Duodenal mucosa (tissue), 2 donors: ENCODE measurements around the gene MLF2.
A peak's percentile ranks its signal among the peaks of the same experiment; 100 is the strongest.

Experiments
- H3K27ac ChIP-seq: one replicate; pipeline ENCODE4 v1.7.0; 2013; ENCODE audit warnings: low read depth, low read length
- H3K27me3 ChIP-seq, 2 donors: one replicate each; pipeline ENCODE4 v1.7.0; 2013; ENCODE audit warnings: low read length in 2 of 2, control low read depth in 1 of 2; ENCODE audit not compliant: insufficient read depth in 2 of 2, control insufficient read depth in 1 of 2
- H3K36me3 ChIP-seq, 2 donors: one replicate each; pipeline ENCODE4 v1.7.0; 2013; ENCODE audit warnings: low read length in 2 of 2, control low read depth in 1 of 2; ENCODE audit not compliant: insufficient read depth in 2 of 2, control insufficient read depth in 1 of 2
- H3K4me1 ChIP-seq, 2 donors: one replicate each; pipeline ENCODE4 v1.7.0; 2013; ENCODE audit warnings: low read length in 2 of 2, control low read depth in 1 of 2; ENCODE audit not compliant: insufficient read depth in 2 of 2, control insufficient read depth in 1 of 2
- H3K4me3 ChIP-seq, 2 donors: one replicate each; pipeline ENCODE4 v1.7.0; 2013; ENCODE audit warnings: low read length in 2 of 2, low read depth in 1 of 2
- H3K9ac ChIP-seq, 2 donors: one replicate each; pipeline ENCODE4 v1.7.0; 2013; ENCODE audit warnings: low read length in 2 of 2, low read depth in 1 of 2
- H3K9me3 ChIP-seq, 2 donors: one replicate each; pipeline ENCODE4 v1.7.0; 2013; ENCODE audit warnings: low read length in 2 of 2, control low read depth in 1 of 2; ENCODE audit not compliant: control insufficient read depth in 1 of 2

Gene MLF2

GRCh38 chr12:6771091-6771495 is 18.2 kb upstream of the MLF2 start:
- Histone ChIP-seq H3K9me3 (no peaks in the 10 kb centered on the region), H3K4me3 (peak overlapping the region in 1 of 2 donors; percentile 3), H3K27ac (no peak overlapping the region), H3K4me1 (peaks cover 28% of the 10 kb centered on the region in 2 donors), H3K9ac (no peak overlapping the region), H3K27me3 (peaks cover 9 to 16% of the 10 kb centered on the region in 2 donors), H3K36me3 (peaks cover 0 to 6% of the 10 kb centered on the region in 2 donors)

GRCh38 chr12:6770600-6770999 is 17.7 kb upstream of the MLF2 start:
- peaks cover 31 to 32% of the 10 kb centered on the region in 2 donors for H3K4me1 ChIP-seq
- peaks cover 0 to 6% of the 10 kb centered on the region in 2 donors for H3K36me3 ChIP-seq
- H3K9ac ChIP-seq = no peak overlapping the region
- H3K27me3 ChIP-seq = peaks cover 9 to 16% of the 10 kb centered on the region in 2 donors
- H3K9me3 ChIP-seq = no peaks in the 10 kb centered on the region
- no peak overlapping the region for H3K4me3 ChIP-seq
- H3K27ac ChIP-seq = no peak overlapping the region

GRCh38 chr12:6770094-6770493 is 17.2 kb upstream of the MLF2 start:
- no peak overlapping the region for H3K27ac ChIP-seq
- no peaks in the 10 kb centered on the region for H3K9me3 ChIP-seq
- no peak overlapping the region for H3K9ac ChIP-seq
- H3K4me1 ChIP-seq = peaks cover 36 to 37% of the 10 kb centered on the region in 2 donors
- peaks cover 9 to 16% of the 10 kb centered on the region in 2 donors for H3K27me3 ChIP-seq
- H3K36me3 ChIP-seq = peaks cover 0 to 6% of the 10 kb centered on the region in 2 donors
- H3K4me3 ChIP-seq = no peak overlapping the region

- Histone ChIP-seq H3K4me1 (peaks cover 39 to 41% of the 10 kb centered on the region in 2 donors), H3K9me3 (no peaks in the 10 kb centered on the region), H3K36me3 (peaks cover 0 to 6% of the 10 kb centered on the region in 2 donors), H3K27me3 (peaks cover 9 to 12% of the 10 kb centered on the region in 2 donors), H3K4me3 (no peak overlapping the region), H3K27ac (no peak overlapping the region), H3K9ac (no peak overlapping the region)
Observed at GRCh38 chr12:6769666-6770065, 16.7 kb upstream of the MLF2 start.

GRCh38 chr12:6768990-6769389 is 16.0 kb upstream of the MLF2 start:
- H3K36me3 ChIP-seq = peaks cover 0 to 6% of the 10 kb centered on the region in 2 donors
- peak overlapping the region in 1 of 2 donors; percentile 10 for H3K9ac ChIP-seq
- peaks cover 6 to 7% of the 10 kb centered on the region in 2 donors for H3K27me3 ChIP-seq
- H3K27ac ChIP-seq = no peak overlapping the region
- H3K4me1 ChIP-seq = peaks cover 42 to 45% of the 10 kb centered on the region in 2 donors
- H3K9me3 ChIP-seq = no peaks in the 10 kb centered on the region
- H3K4me3 ChIP-seq = peak overlapping the region in 1 of 2 donors; percentile 76

GRCh38 chr12:6768437-6768914 is 15.5 kb upstream of the MLF2 start:
- H3K9me3 ChIP-seq = no peaks in the 10 kb centered on the region
- H3K9ac ChIP-seq = peak overlapping the region in 1 of 2 donors; percentile 10
- peaks cover 4 to 6% of the 10 kb centered on the region in 2 donors for H3K27me3 ChIP-seq
- peak overlapping the region; percentile 68 to 76 for H3K4me3 ChIP-seq
- H3K36me3 ChIP-seq = peaks cover 0 to 6% of the 10 kb centered on the region in 2 donors
- H3K4me1 ChIP-seq = peaks cover 45 to 46% of the 10 kb centered on the region in 2 donors
- H3K27ac ChIP-seq = no peak overlapping the region

GRCh38 chr12:6767353-6768319 is 14.7 kb upstream of the MLF2 start:
- H3K9me3 ChIP-seq = no peaks in the 10 kb centered on the region
- H3K4me1 ChIP-seq = peaks cover 43 to 45% of the 10 kb centered on the region in 2 donors
- no peaks in the 10 kb centered on the region for H3K27me3 ChIP-seq
- peak overlapping the region; percentile 57 to 61 for H3K9ac ChIP-seq
- H3K4me3 ChIP-seq = peak overlapping the region; percentile 68 to 76
- peaks cover 0 to 6% of the 10 kb centered on the region in 2 donors for H3K36me3 ChIP-seq
- H3K27ac ChIP-seq = peak overlapping the region; percentile 74

GRCh38 chr12:6766651-6767349 is 13.9 kb upstream of the MLF2 start:
- peak overlapping the region; percentile 68 to 76 for H3K4me3 ChIP-seq
- H3K9me3 ChIP-seq = no peaks in the 10 kb centered on the region
- H3K36me3 ChIP-seq = peaks cover 0 to 3% of the 10 kb centered on the region in 2 donors
- H3K27ac ChIP-seq = peak overlapping the region; percentile 74
- peaks cover 37 to 42% of the 10 kb centered on the region in 2 donors for H3K4me1 ChIP-seq
- H3K9ac ChIP-seq = peak overlapping the region; percentile 45 to 57
- H3K27me3 ChIP-seq = no peaks in the 10 kb centered on the region

GRCh38 chr12:6765634-6766581 is 13.0 kb upstream of the MLF2 start, which contains the start of gene PTMS:
Gene PTMS, plus strand, starts transcription at chr12:6766363. Its CDS starts 343 bp downstream, at chr12:6766706.
- no peaks in the 10 kb centered on the region for H3K9me3 ChIP-seq
- H3K27ac ChIP-seq = peak within 1 kb of the TSS; percentile 74
- peak within 1 kb of the TSS; percentile 45 to 59 for H3K9ac ChIP-seq
- no peaks in the 10 kb centered on the region for H3K27me3 ChIP-seq
- H3K36me3 ChIP-seq = peaks cover 0 to 3% of the 10 kb centered on the region in 2 donors
- peaks cover 36 to 38% of the 10 kb centered on the region in 2 donors for H3K4me1 ChIP-seq
- H3K4me3 ChIP-seq = peak within 1 kb of the TSS; percentile 68 to 76
